B cell (primary cell): ENCODE results near the gene ZSCAN9. TPM values are rescaled to one million over a fixed set of nuclear protein-coding genes. Genes with fewer than 3 reads are reported as not detected.

ENCODE experiments used
- ATAC-seq: fragments of 200-7000 bp; cut with Tn5 transposase; one replicate; pipeline ENCODE4 v1.10.0; 2021; ENCODE audit warnings: low read depth, mild to moderate bottlenecking, moderate number of reproducible peaks, moderate library complexity
- CTCF ChIA-PET: fragments of 350-600 bp; sonication (Branson Sonifier 250); formaldehyde crosslinking; loops from one replicate; lab custom pipeline; 2021; ENCODE audit warnings: antibody characterized with exemption, inconsistent platforms; lab: Charles Lee
- POLR2A ChIA-PET: fragments of 350-600 bp; sonication (Branson Sonifier 250); formaldehyde crosslinking; loops from one replicate; lab custom pipeline; 2021; ENCODE audit warnings: antibody characterized with exemption; lab: Charles Lee
- DNase-seq: peaks from one replicate; pipeline ENCODE4 v3.0.0; 2013
- H2AFZ ChIP-seq: 2 replicates; pipeline ENCODE4 v1.6.1; 2012; ENCODE audit warnings: mild to moderate bottlenecking, low read depth, low read length; ENCODE audit not compliant: insufficient read depth, poor library complexity, severe bottlenecking
- H3K27ac ChIP-seq, 2 donors: 1 replicate in 1 of 2; 2 replicates in 1 of 2; pipeline ENCODE4 v1.5.1; 2012 to 2013; ENCODE audit warnings: low read length in 2 of 2, mild to moderate bottlenecking in 2 of 2, moderate library complexity in 1 of 2
- H3K27me3 ChIP-seq, 4 experiments: fragments of 200-600 bp in 1 of 4; sonication (generic) in 1 of 4; replicated peaks in 1 of 4; 1 replicate in 2 of 4; 2 replicates in 2 of 4; pipeline versions ENCODE4 v1.6.1 to v1.7.0; 2013 to 2016; ENCODE audit warnings: low read length in 3 of 4, mild to moderate bottlenecking in 2 of 4, mixed read lengths in 1 of 4, moderate library complexity in 1 of 4; ENCODE audit not compliant: insufficient read depth in 4 of 4, control insufficient read depth in 3 of 4; ENCODE audit errors: control extremely low read depth in 1 of 4
- H3K36me3 ChIP-seq, 2 experiments: replicated peaks in 1 of 2; 1 replicate in 1 of 2; 2 replicates in 1 of 2; pipeline versions ENCODE4 v1.6.1 to v1.7.1; 2013; ENCODE audit warnings: low read length in 1 of 2; ENCODE audit not compliant: insufficient read depth in 2 of 2, control insufficient read depth in 1 of 2; ENCODE audit errors: control extremely low read depth in 1 of 2, extremely low read depth in 1 of 2
- H3K4me1 ChIP-seq, 2 donors: fragments of 200-600 bp in 1 of 2; sonication (generic) in 1 of 2; 1 replicate in 1 of 2; 2 replicates in 1 of 2; pipeline versions ENCODE4 v1.5.1 to v1.6.1; 2013 to 2017; ENCODE audit warnings: low read length in 2 of 2; ENCODE audit not compliant: control insufficient read depth in 2 of 2, insufficient read depth in 2 of 2
- H3K4me2 ChIP-seq: replicated peaks from 2 replicates; pipeline ENCODE3; 2012; ENCODE audit warnings: mild to moderate bottlenecking, low read depth, low read length; ENCODE audit not compliant: poor library complexity, severe bottlenecking
- H3K4me3 ChIP-seq, 5 experiments: fragments of 200-600 bp in 1 of 5; sonication (generic) in 1 of 5; 1 replicate in 3 of 5; 2 replicates in 2 of 5; pipeline versions ENCODE4 v1.5.1 to v1.7.0; 2011 to 2016; ENCODE audit warnings: low read length in 4 of 5, mild to moderate bottlenecking in 4 of 5, low read depth in 2 of 5, control low read depth in 1 of 5, moderate library complexity in 1 of 5; ENCODE audit not compliant: insufficient read depth in 1 of 5; ENCODE audit errors: control extremely low read depth in 1 of 5, extremely low read depth in 1 of 5
- H3K79me2 ChIP-seq: fragments of 200-600 bp; sonication (generic); one replicate; pipeline ENCODE4 v1.6.0; 2016; ENCODE audit warnings: low read length; ENCODE audit not compliant: control insufficient read depth, insufficient read depth
- H3K9ac ChIP-seq: fragments of 200-600 bp; sonication (generic); 2 replicates; pipeline ENCODE4 v1.6.1; 2017; ENCODE audit warnings: mild to moderate bottlenecking, low read length, moderate library complexity
- H3K9me3 ChIP-seq, 3 donors: one replicate each; pipeline versions ENCODE4 v1.6.1 to v1.7.1; 2013; ENCODE audit warnings: low read length in 2 of 3; ENCODE audit not compliant: control insufficient read depth in 2 of 3, insufficient read depth in 1 of 3; ENCODE audit errors: control extremely low read depth in 1 of 3
- H4K20me1 ChIP-seq: 2 replicates; pipeline ENCODE4 v1.6.0; 2012; ENCODE audit warnings: mild to moderate bottlenecking, low read length; ENCODE audit not compliant: insufficient read depth, control insufficient read depth, poor library complexity, severe bottlenecking
- H3K27ac Mint-ChIP-seq: one replicate; pipeline ENCODE4 v1.8.0; 2021; ENCODE audit warnings: mixed read lengths
- H3K27me3 Mint-ChIP-seq: one replicate; pipeline ENCODE4 v1.8.0; 2021; ENCODE audit warnings: mixed read lengths
- H3K4me1 Mint-ChIP-seq: one replicate; pipeline ENCODE4 v1.8.0; 2021; ENCODE audit warnings: mixed read lengths
- H3K4me3 Mint-ChIP-seq: one replicate; pipeline ENCODE4 v1.8.0; 2021; ENCODE audit warnings: mixed read lengths
- H3K9me3 Mint-ChIP-seq: one replicate; pipeline ENCODE4 v1.8.0; 2022; ENCODE audit warnings: mixed read lengths; ENCODE audit not compliant: insufficient read depth
- CTCF ChIP-seq: fragments of 200-600 bp; IDR thresholded peaks from one replicate; pipeline ENCODE4 v1.8.0; 2022; ENCODE audit warnings: antibody characterized with exemption, mild to moderate bottlenecking
- EZH2 ChIP-seq: IDR thresholded peaks from 2 replicates; pipeline ENCODE4 v1.6.1; 2012; ENCODE audit warnings: borderline replicate concordance, low read depth, mild to moderate bottlenecking, moderate library complexity, low read length; ENCODE audit not compliant: insufficient read depth, poor library complexity, severe bottlenecking
- WGBS: methylation state at CpG from one replicate; pipeline ENCODE4 v1.1.5; 2013; ENCODE audit warnings: missing lambda C conversion rate; ENCODE audit not compliant: insufficient coverage; 5-methylcytosine and 5-hydroxymethylcytosine counted together
- intact Hi-C: fragments of 100-400 bp; cut with micrococcal nuclease; formaldehyde crosslinking; loops from one replicate; pipeline ENCODE4 v1.10.0; 2022
- polyA plus RNA-seq: library from polyadenylated mRNA; depleted of rRNA; stranded (reverse); fragments of >200 nt; gene quantifications from 2 replicates; pipeline ENCODE4 v1.2.3, GENCODE V29; 2012
- total RNA-seq, 2 donors: library from RNA; stranded (reverse); fragments of 120-200 nt in 1 of 2; gene quantifications; 1 replicate in 1 of 2; 2 replicates in 1 of 2; pipeline versions ENCODE4 v1.2.3 to v1.2.4, GENCODE V29; 2013 to 2022

The ZSCAN9 gene
- total and polyA plus RNA-seq, 2 donors (not counting 1 experiment from before 2014, with no cell fraction given), result 14.7 to 29.8 TPM

DNA sequence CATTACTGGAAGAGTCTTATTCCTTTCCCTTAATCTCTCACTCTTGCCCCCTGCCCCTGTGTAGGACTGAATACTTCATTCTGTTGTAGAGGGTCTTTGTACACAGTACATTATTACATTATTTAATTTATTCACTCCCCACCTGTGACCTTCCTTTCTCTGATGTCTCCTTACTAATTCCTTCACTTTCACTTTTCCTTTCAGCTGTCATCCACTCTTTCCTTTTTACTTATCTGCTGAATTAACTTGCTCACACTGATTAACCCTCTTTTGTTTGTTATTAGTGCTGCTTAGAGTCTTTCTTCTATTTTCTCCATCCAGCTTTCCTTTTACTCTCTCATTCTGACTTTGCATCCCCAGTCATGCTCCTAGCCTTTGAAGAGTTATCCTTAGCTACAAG, 49.8 kb downstream of the ZSCAN9 start:
- Mint-ChIP-seq H3K9me3 (no peaks in the 10 kb centered on the region), H3K4me3 (no peak overlapping the region), H3K27ac (no peak overlapping the region), H3K4me1 (peaks cover 4% of the 10 kb centered on the region), H3K27me3 (no peaks in the 10 kb centered on the region)
- H3K27me3 ChIP-seq, result no peaks in the 10 kb centered on the region
- H3K9ac ChIP-seq, result no peak overlapping the region
- DNase-seq (no peak), ATAC-seq (no peak)
- H3K27ac ChIP-seq, result no peak overlapping the region
- CTCF ChIA-PET, result no interaction called here
- H3K36me3 ChIP-seq, result peaks cover 15 to 58% of the 10 kb centered on the region in 2 experiments
- H3K4me1 ChIP-seq, result no peaks in the 10 kb centered on the region
- intact Hi-C loops, result no loop called here
- POLR2A ChIA-PET, result no interaction called here
- H4K20me1 ChIP-seq, result no peaks in the 10 kb centered on the region
- H3K79me2 ChIP-seq, result no peaks in the 10 kb centered on the region
- H2AFZ ChIP-seq, result no peak overlapping the region
- H3K9me3 ChIP-seq, result no peaks in the 10 kb centered on the region
- no peak for TF ChIP-seq CTCF
- no peak for TF ChIP-seq EZH2
- no peak overlapping the region for H3K4me3 ChIP-seq
- no peak overlapping the region for H3K4me2 ChIP-seq

- no peak for TF ChIP-seq CTCF
- TF ChIP-seq EZH2, result no peak
- H3K27ac ChIP-seq, result no peak overlapping the region
- H3K27ac Mint-ChIP-seq, result no peak overlapping the region
- H3K9me3 Mint-ChIP-seq, result no peaks in the 10 kb centered on the region
- H3K27me3 ChIP-seq, result peaks cover 0 to 13% (median 8%) of the 10 kb centered on the region in 4 experiments
- peaks cover 9% of the 10 kb centered on the region for H3K4me1 Mint-ChIP-seq
- H3K9ac ChIP-seq, result no peak overlapping the region
- no peak overlapping the region for H3K4me3 ChIP-seq
- H3K9me3 ChIP-seq, result no peaks in the 10 kb centered on the region
- H3K79me2 ChIP-seq, result no peaks in the 10 kb centered on the region
- ChIA-PET CTCF (no interaction called here), POLR2A (no interaction called here)
- H3K27me3 Mint-ChIP-seq, result peaks cover 9% of the 10 kb centered on the region
- no peak for ATAC-seq
- DNase-seq, result no peak
- no peak overlapping the region for H2AFZ ChIP-seq
- no peak overlapping the region for H3K4me3 Mint-ChIP-seq
- intact Hi-C loops, result no loop called here
- H3K4me1 ChIP-seq, result peaks cover 7 to 9% of the 10 kb centered on the region in 2 donors
- no peak overlapping the region for H3K4me2 ChIP-seq
- no peaks in the 10 kb centered on the region for H4K20me1 ChIP-seq
- H3K36me3 ChIP-seq, result peaks cover 15 to 45% of the 10 kb centered on the region in 2 experiments
- no CpG with 5 or more reads among the region's 3 CpGs for whole genome bisulfite sequencing
These were observed 52.7 kb downstream of the ZSCAN9 start for GRCh38 chr6:28277746-28278145.
